Measurements from ENCODE around the gene PPT2. TPM values are rescaled to one million over a fixed set of nuclear protein-coding genes. Genes with fewer than 3 reads are reported as not detected.
A peak's percentile ranks its signal among the peaks of the same experiment; 100 is the strongest.

The PPT2 gene
- total and polyA plus RNA-seq, 2 of the 13 experiments (the other 11 are each of a cell fraction or from before 2014, with no cell fraction given) = 39.2 to 61.8 TPM

DNA sequence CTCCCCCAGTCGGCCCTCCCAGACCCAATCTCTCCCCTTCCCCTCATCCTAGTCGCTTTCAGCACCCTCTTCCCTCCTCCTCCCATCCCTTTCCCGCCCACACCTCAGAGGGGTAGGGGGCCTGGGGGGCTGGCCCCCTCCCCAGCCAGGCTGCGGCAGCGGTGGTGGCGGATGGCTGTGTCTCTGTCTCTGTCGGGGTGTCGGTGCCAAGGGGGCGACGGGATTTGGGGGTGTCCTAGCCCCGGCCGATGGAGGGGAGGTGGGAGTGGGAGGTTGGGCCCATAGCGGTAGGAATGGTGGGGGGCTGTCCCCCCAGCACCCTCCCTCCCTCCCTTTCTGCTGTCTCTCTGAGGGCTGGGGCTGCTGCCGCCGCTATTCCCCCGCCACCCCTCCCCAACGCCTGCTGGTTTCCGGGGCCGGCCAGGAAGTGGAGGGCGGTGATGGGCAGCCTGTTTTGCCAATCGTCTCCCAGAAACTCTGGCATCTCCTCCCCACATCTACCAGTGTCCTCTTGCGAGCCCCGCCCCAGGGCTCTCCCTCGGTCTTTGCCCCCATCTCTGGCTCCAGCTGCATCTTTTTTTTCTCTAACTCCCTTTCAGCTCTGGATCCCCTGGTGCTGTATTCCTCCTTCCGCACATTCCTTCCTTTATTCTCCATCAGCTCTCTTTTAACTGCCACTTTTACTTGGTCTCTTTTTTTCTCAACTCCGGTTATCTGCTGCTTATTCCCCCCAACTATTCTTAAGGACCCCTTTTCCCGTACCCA is 22.0 kb downstream of the PPT2 start, which contains the start of gene AGPAT1 (continued):
- TF ChIP-seq ZNF749 (CRISPR knock-in tag; IDR thresholded peaks at IDR 0.05; ENCODE audit: borderline replicate concordance) (no peak), ATF1 (CRISPR knock-in tag; IDR thresholded peaks at IDR 0.05) (0 out of 2 replicates have a peak, but pooled peaks have one; percentile 25), ZNF563 (CRISPR knock-in tag; IDR thresholded peaks at IDR 0.05) (peak; percentile 68; the same call in 1 of the 2 replicates), CC2D1A (CRISPR knock-in tag; IDR thresholded peaks at IDR 0.05) (no peak), TEAD2 (CRISPR knock-in tag; IDR thresholded peaks at IDR 0.05) (no peak), ZNF225 (CRISPR knock-in tag; IDR thresholded peaks at IDR 0.05) (no peak), CBX1 (IDR thresholded peaks at IDR 0.05; ENCODE audit: low read depth) (peak; percentile 80), IRF2 (CRISPR knock-in tag; IDR thresholded peaks at IDR 0.05) (peak; percentile 16; the same call in 1 of the 2 replicates), ETV5 (CRISPR knock-in tag; IDR thresholded peaks at IDR 0.05; ENCODE audit: borderline replicate concordance) (peak; percentile 70; the same call in 1 of the 2 replicates), ARNTL (CRISPR knock-in tag; IDR thresholded peaks at IDR 0.05) (peak; percentile 57; the same call in 1 of the 2 replicates), ZBTB8A (CRISPR knock-in tag; IDR thresholded peaks at IDR 0.05; ENCODE audit: borderline replicate concordance, low read depth) (no peak), NAIF1 (CRISPR knock-in tag; IDR thresholded peaks at IDR 0.05; ENCODE audit: borderline replicate concordance) (no peak), TCF7 (IDR thresholded peaks at IDR 0.05; ENCODE audit: low read depth) (no peak), MED8 (CRISPR knock-in tag; IDR thresholded peaks at IDR 0.05; ENCODE audit: insufficient replicate concordance) (peak; percentile 47), ZFX (CRISPR knock-in tag; IDR thresholded peaks at IDR 0.05; ENCODE audit: low read depth) (peak; percentile 61; the same call in 1 of the 2 replicates), SRF (IDR thresholded peaks at IDR 0.05; ENCODE audit: low read depth, low read length) (0 out of 2 replicates have a peak, but pooled peaks have one; percentile 2), KDM5A (IDR thresholded peaks at IDR 0.05; ENCODE audit: borderline replicate concordance, low read length) (peak; percentile 81), ZNF143 (CRISPR knock-in tag; IDR thresholded peaks at IDR 0.05) (no peak), TBX3 (IDR thresholded peaks at IDR 0.05; ENCODE audit: borderline replicate concordance) (0 out of 2 replicates have a peak, but pooled peaks have one; percentile 8), ZNF317 (CRISPR knock-in tag; IDR thresholded peaks at IDR 0.05) (peak; percentile 43; the same call in 1 of the 2 replicates), ELF1 (CRISPR knock-in tag; IDR thresholded peaks at IDR 0.05) (peak; percentile 80), ZSCAN29 (CRISPR knock-in tag; conservative IDR thresholded peaks at IDR 0.05) (no peak)
- TF ChIP-seq, protein P1, sequence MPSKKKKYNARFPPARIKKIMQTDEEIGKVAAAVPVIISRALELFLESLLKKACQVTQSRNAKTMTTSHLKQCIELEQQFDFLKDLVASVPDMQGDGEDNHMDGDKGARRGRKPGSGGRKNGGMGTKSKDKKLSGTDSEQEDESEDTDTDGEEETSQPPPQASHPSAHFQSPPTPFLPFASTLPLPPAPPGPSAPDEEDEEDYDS (CRISPR knock-in tag; IDR thresholded peaks at IDR 0.05) = peak; percentile 78
- TF ChIP-seq, protein P2, sequence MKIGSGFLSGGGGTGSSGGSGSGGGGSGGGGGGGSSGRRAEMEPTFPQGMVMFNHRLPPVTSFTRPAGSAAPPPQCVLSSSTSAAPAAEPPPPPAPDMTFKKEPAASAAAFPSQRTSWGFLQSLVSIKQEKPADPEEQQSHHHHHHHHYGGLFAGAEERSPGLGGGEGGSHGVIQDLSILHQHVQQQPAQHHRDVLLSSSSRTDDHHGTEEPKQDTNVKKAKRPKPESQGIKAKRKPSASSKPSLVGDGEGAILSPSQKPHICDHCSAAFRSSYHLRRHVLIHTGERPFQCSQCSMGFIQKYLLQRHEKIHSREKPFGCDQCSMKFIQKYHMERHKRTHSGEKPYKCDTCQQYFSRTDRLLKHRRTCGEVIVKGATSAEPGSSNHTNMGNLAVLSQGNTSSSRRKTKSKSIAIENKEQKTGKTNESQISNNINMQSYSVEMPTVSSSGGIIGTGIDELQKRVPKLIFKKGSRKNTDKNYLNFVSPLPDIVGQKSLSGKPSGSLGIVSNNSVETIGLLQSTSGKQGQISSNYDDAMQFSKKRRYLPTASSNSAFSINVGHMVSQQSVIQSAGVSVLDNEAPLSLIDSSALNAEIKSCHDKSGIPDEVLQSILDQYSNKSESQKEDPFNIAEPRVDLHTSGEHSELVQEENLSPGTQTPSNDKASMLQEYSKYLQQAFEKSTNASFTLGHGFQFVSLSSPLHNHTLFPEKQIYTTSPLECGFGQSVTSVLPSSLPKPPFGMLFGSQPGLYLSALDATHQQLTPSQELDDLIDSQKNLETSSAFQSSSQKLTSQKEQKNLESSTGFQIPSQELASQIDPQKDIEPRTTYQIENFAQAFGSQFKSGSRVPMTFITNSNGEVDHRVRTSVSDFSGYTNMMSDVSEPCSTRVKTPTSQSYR (CRISPR knock-in tag; IDR thresholded peaks at IDR 0.05; ENCODE audit: borderline replicate concordance) = peak; percentile 24; the same call in 1 of the 2 replicates
- TF ChIP-seq, protein P3, sequence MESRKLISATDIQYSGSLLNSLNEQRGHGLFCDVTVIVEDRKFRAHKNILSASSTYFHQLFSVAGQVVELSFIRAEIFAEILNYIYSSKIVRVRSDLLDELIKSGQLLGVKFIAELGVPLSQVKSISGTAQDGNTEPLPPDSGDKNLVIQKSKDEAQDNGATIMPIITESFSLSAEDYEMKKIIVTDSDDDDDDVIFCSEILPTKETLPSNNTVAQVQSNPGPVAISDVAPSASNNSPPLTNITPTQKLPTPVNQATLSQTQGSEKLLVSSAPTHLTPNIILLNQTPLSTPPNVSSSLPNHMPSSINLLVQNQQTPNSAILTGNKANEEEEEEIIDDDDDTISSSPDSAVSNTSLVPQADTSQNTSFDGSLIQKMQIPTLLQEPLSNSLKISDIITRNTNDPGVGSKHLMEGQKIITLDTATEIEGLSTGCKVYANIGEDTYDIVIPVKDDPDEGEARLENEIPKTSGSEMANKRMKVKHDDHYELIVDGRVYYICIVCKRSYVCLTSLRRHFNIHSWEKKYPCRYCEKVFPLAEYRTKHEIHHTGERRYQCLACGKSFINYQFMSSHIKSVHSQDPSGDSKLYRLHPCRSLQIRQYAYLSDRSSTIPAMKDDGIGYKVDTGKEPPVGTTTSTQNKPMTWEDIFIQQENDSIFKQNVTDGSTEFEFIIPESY (CRISPR knock-in tag; IDR thresholded peaks at IDR 0.05) = no peak
